GM18505 (cell line): ENCODE results near the gene LRBA.
A peak's percentile ranks its signal among the peaks of the same experiment; 100 is the strongest.

Experiments
- ATAC-seq: cut with Tn5 transposase; IDR thresholded peaks from one replicate; pipeline ENCODE4 v1.9.1; 2021; ENCODE audit not compliant: unreplicated experiment
- POLR2A ChIP-seq: IDR thresholded peaks from 4 replicates; pipeline ENCODE4 v1.6.1; 2011; ENCODE audit warnings: borderline replicate concordance; ENCODE audit not compliant: insufficient read depth, insufficient read length; ENCODE audit errors: extremely low read depth

Gene LRBA

GRCh38 chr4:150952167-150952845 is 62.8 kb downstream of the LRBA start:
- ATAC-seq: no peak

GRCh38 chr4:150950657-150951288 is 64.3 kb downstream of the LRBA start:
- TF ChIP-seq POLR2A: no peak
- peak; percentile 77 for ATAC-seq

More at GRCh38 chr4:150952167-150952845, 62.8 kb downstream of the LRBA start:
- TF ChIP-seq POLR2A: no peak

GRCh38 chr4:150949943-150950342 is 65.1 kb downstream of the LRBA start:
- TF ChIP-seq POLR2A: no peak
- no peak for ATAC-seq

DNA sequence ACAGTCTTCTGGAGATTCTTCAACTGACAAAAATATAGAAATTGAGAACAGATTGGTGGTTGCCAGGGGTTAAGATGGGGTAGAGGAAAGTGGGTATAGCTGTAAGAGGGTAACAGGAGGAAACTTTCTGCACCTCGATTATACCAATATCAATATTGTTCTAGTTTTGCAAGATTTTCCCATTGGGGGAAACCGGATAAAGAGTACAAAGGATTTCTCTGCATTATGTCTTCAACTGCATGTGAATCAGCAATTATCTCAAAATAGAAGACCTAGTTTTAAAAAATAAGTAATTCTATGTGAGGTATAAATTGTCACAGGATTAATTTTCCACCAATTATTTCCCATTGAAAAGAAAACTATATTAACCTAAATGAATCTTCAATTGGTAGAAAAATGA is 65.7 kb downstream of the LRBA start:
- ATAC-seq: no peak
- no peak for TF ChIP-seq POLR2A

- ATAC-seq: no peak
- no peak for TF ChIP-seq POLR2A
Observed at GRCh38 chr4:150948710-150949109, 66.4 kb downstream of the LRBA start.

DNA sequence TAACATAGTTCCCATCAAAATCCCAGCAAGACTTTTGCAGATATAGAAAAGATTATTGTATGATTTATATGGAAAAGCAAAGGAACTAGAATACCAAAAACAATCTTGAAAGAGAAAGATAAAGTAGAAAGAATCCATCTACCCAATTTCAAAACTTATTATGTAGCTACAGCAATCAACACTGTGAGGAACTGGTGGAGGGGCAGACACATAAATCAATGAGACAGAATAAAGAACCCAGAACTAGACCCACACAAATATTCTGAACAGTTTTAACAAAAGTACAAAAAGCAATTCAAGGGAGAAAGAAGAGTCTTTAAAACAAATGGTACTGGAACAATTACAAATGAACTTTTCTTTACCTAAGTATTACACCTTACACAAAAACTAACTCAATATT is 67.0 kb downstream of the LRBA start:
- TF ChIP-seq POLR2A: no peak
- no peak for ATAC-seq

GRCh38 chr4:150944660-150945059 is 70.4 kb downstream of the LRBA start:
- TF ChIP-seq POLR2A: no peak
- no peak for ATAC-seq

- ATAC-seq: no peak
- TF ChIP-seq POLR2A: no peak
Observed at GRCh38 chr4:150943818-150944217, 71.3 kb downstream of the LRBA start.

DNA sequence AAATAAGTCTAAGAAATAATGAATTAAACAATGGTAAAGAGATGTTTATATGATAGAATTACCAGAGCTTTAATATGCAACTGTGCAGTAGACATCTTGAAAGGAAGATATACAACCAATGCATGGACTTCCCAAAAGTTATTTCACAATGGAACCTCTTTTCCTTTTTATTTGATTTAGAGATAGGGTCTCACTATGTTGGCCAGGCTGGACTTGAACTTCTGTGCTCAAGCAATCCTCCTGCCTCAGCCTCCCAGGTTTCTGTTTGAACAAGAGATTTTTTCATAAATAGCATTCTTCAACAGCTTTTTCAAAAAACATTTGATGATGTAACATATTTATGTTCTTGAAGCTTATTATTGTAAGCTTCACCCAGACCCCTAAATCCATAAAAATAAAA is 72.0 kb downstream of the LRBA start:
- no peak for ATAC-seq
- no peak for TF ChIP-seq POLR2A

- no peak for ATAC-seq
- no peak for TF ChIP-seq POLR2A
Observed at GRCh38 chr4:150942539-150942938, 72.5 kb downstream of the LRBA start.

DNA sequence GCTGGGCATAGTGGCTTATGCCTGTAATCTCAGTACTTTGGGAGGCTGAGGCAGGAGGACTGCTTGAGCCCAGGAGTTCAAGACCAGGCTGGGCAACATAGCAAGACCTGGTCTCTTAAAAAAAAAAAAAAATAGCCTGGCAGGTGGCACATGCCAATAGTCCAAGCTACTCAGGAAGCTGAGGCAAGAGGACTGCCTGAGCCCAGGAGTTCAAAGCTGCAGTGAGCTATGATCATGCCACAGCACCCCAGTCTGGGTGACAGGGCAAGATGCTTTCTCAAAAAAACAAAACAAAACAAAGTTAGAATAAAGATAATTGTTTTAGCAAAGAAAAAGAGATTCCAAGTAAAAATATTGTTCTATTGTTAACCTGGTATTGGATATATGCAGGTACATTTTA is 75.0 kb downstream of the LRBA start:
- ATAC-seq: no peak
- TF ChIP-seq POLR2A: no peak

DNA sequence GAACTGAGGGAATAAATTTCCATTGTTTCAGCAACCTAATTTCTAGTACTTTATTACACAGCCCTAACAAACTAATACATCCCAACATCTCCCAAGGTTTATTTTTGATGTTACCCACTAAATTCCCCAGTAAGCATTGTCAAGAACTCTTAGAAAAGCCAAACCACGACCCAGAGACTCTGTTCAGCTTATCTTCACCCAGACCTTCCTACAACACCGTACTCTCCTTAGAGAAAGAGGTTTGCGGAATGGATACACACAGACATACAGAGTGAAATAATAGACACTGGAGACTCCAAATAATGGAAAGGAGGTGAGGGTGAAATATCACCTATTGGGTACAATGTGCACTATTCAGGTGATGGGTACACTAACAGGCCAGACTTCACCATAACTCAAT is 75.6 kb downstream of the LRBA start:
- ATAC-seq: no peak
- no peak for TF ChIP-seq POLR2A

DNA sequence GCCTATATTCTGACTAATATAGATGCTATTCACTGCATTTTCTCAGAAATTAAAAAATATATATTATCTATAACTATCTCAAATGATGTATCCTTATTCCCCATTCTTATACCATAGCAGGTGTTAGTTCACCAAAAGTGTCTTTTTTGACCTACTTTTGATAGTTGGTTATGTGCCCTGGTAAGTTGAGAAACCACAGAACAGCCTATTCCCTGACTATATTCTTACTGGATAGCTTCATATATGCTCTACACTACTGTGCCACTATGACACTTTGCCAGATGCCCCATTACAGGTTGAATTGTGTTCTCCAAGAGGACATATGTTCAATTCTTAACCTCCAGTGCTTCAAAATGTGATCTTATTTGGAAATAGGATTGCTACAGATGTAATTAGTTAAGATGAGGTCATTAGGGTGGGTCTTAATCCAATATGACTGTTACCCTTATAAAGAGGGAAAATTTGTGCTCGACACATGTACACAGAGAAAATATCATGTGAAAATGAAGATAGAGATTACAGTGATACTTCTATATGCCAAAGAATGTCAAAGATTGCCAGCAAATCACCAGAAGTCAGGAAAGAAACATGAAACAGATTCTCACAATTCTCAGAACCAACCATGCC is 76.1 kb downstream of the LRBA start:
- ATAC-seq: no peak
- TF ChIP-seq POLR2A: no peak

GRCh38 chr4:150938417-150938816 is 76.7 kb downstream of the LRBA start:
- ATAC-seq: no peak
- no peak for TF ChIP-seq POLR2A
